ENCODE measurements around the gene SUOX. TPM values are rescaled to one million over a fixed set of nuclear protein-coding genes. Genes with fewer than 3 reads are reported as not detected.
A peak's percentile ranks its signal among the peaks of the same experiment; 100 is the strongest.
"Not testable (repeated sequence)": the region's sequence is repeated elsewhere in the genome, so short reads cannot be mapped to it uniquely, and the experiment has no call there.

SUOX gene
- polyA plus RNA-seq, 1 donor: 55.5 TPM

DNA sequence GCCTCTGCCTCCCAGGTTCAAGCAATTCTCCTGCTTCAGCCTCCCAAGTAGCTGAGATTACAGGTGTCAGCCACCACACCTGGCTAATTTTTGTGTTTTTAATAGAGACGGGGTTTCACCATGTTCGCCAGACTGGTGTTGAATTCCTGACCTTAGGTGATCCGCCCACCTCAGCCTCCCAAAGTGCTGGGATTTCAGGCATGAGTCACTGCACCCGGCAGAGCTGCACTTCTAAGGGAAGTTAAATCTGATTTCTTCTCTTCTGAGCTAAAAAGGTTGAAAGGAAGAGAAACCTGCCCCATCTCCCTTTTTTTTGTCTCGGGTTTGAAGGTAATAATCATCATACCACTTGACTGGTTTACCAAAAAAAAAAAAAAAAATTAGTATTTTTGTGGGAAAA lies 15.2 kb upstream of the SUOX start:
- DNase-seq: not testable (repeated sequence)

DNA sequence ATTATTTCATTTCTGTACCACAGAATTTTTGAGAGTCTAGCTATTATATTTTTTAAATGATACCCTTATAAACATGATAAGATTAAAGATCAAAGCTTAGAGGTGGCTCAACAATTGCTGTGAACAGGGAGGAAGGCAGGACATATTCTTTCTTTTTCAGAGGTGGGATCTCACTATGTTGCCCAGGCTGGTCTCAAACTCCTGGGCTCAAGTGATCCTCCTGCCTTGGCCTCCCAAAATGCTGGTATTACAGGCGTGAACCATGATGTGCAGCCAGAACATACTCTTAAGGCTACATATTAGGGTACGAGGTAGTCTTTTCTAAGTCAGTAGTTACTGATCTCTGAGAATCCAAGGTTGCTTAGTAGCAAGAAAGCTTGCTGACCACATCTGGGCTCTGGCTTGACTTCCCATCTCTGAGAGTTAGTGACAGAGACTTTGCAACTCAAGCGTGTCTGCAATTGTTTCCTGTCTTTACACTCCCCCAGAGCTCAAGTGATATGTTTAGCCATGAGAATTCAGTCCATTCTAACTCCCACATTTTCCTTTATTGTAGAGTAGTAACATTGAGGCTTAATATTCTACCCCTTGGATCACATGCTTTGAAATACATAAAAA lies 14.6 kb upstream of the SUOX start:
- no peak for DNase-seq

DNA sequence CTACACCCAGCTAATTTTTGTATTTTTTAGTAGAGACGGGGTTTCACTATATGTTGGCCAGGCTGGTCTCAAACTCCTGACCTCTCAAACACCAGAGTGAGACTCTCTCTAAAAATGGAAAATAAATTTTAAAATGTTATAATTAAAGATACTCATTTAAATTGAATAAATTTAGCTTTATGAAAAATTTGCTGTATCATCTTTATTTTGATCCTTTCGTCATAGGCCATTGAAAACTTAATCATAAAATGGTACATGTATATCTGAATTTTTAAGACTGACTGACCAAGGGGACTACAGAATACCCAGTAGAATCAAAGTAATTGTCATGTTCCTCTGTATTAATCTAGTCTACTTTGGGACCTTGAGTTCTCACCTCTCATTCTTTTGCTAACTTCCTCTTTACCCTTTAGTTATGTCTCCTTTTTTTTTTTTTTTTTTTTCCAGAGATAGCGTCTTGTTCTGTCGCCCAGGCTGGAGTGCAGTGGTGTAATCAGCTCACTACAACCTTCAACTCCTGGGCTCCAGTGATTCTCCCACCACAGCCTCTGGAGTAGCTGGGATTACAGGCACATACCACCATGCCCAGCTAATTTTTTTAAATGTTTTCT lies 13.7 kb upstream of the SUOX start:
- no peak for DNase-seq

DNA sequence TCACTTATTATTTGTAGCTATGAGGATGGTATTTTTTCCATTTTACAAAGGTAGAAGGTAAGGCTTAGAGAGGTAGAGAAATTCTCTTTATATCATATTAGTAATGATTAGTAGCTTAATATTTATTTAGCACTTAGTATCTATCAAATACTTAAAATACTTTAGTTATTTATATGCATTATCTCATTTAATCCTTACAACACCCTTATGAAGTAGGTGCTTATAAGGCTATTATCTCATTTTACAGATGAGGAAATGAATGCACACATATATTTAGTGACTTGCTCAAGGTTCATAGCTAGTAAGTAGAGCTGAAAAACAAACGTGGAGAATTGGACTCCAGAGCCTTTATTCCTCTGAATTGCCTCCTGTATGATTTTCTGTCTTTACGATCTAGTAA lies 12.2 kb upstream of the SUOX start:
- DNase-seq: no peak

DNA sequence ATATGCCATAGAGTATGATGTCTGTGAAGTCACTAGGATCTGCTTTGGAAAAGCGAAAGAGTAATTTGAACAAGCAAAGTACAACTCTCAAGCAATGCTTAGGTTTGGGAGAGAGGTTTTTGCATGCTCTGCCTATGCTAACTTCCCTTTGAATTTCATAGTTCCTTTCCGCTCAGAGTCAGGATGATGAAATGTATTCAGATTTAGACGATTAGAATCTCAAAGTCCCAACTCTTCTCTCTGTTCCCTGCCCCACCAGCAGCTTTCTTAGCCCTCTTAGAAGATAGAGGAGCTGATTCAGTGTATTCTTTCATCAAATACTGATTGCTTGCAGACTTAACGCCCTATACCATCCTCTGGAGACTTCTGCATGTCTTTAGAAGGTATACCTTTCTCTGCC lies 11.7 kb upstream of the SUOX start:
- no peak for DNase-seq

DNA sequence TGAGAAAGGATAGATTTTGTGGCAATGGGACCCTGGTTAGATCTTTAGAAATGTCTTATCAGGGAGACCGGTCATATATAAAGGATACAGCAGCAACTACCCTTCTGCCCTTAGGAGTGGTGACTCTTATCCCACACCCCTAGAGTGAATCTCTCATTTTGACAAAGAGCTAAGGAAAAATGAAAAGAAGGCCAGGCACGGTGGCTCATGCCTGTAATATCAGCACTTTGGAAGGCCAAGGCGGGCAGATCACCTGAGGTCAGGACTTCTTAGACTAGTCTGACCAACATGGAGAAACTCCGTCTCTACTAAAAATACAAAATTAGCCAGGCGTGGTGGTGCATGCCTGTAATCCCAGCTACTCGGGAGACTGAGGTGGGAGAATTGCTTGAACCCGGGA lies 11.1 kb upstream of the SUOX start:
- DNase-seq: not testable (repeated sequence)

DNA sequence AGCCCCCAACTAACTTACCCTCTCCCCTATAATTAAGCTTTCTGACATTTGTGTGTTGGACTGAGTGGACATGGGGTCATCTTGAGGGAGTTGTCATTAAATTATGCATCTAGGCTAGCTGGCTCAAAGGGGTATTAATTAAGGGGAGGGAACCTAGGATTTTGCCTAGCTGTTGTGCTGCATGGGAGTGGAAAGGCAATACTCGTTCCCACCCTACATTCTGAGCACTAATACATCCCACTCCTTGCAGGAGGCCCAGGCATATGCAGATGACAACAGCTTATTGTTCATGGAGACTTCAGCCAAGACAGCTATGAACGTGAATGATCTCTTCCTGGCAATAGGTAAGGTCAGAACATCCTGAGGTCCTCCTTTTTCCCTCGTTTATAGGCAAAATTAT lies 6.0 kb upstream of the SUOX start:
- no peak for DNase-seq

DNA sequence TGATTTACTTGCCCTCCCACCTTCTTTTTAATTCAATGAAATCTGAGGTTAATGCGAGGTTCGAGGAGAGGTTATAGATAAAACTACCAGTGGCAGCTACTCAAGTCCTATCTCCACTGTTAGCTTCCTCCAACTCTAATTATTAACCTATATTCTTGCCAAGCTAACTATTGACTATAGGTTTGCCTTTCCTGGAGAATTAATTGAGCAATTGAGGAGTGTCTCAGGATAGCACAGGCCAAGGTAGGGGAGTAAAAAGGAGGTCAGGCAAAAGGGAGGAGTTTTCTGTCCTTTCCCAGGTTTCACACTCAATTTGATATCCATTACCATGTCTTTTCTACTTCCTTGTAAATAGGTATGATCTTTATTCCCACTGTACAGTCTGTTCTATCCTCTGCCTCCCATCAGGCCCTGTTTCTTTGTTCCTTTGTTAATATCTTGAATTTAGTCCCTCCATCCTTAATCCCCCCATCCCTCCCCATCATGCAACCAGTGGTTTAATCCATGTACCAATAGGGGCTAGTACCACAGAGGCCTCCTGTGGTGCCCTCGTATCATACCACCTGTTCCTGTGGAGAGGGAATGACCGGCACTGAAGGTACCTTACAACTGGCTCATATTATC lies 3.7 kb upstream of the SUOX start:
- no peak for DNase-seq

DNA sequence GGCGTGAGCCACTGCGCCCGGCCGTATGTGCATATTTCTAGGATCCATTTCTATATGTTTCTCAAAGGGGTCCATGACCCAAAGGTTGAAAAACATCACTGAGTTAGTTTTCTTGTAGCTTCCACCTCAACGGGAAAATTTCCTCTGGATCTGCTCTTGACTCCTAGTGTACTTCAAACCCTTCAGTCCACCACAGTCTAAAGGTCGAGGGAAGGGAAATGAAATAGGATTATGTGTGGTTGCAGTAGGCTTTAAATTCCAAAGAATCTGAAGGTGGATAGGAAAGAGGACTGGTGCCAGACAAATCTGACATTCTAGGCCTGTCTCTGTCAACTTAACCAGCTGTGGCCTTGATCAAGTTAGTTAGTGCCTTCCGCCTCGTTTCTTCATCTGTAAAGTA lies 1.7 kb upstream of the SUOX start:
- no peak for DNase-seq

DNA sequence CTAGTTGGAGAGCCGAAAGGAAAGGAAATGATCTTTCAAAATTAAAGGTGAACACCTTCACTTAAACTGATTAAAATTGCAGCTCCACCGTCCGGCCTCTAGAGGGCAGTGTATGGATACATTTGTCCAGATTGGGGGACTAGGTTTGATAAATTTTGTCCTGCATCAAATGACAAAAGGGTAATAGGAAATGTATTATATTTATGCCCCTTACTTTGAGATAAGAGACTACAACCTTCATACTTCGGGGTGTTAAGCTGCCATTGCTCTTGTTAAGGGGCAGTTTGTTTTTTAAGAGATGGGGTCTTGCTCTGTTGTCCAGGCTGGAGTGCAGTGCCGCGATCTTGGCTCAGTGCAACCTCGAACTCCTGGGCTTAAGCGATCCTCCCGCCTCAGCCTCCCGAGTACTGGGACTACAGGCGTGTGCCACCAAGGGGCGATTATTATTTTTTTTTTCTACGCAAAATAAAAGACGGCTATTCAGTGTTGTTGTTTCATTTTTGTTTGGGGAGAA lies 818 bp upstream of the SUOX start:
- DNase-seq: peak; percentile 79

DNA sequence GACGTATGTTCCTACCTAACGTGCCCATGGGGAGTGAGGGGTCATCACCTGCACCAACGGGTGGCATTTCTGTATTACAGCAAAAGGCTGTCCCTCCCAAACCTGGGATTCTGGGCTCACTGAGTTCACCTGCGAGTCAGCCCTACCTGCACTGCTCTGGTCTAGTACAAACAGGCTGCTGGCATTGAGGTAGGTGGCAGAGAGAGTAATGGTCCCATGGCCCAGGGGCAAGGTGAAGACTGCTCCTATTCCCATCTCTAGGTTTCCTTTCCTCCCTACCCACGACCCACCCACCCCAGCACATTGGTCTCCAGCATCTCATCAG lies 421 bp downstream of the SUOX start:
- DNase-seq: no peak

DNA sequence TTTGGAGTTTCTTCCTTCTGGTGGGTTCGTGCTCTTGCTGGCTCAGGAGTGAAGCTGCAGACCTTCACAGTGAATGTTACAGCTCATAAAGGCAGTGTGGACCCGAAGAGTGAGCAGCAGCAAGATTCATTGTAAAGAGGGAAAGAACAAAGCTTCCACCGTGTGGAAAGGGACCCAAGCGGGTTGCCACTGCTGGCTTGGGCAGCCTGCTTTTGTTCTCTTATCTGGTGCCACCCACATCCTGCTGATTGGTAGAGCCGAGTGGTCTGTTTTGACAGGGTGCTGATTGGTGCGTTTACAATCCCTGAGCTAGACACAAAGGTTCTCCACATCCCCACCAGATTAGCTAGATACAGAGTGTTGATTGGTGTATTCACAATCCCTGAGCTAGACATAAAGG lies 2.4 kb downstream of the SUOX start:
- DNase-seq: not testable (repeated sequence)

DNA sequence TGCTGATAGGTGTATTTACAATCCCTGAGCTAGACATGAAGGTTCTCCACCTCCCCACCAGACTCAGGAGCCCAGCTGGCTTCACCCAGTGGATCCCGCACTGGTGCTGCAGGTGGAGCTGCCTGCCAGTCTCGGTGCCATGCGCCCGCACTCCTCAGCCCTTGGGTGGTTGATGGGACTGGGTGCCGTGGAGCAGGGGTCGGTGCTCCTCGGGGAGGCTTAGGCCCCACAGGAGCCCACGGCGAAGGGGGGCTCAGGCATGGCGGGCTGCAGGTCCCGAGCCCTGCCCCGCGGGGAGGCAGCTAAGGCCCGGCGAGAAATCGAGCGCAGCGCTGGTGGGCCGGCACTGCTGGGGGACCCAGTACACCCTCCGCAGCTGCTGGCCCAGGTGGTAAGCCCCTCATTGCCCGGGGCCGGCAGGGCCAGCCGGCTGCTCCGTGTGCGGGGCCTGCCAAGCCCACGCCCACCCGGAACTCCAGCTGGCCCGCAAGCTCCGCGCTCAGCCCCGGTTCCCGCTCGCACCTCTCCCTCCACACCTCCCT lies 3.0 kb downstream of the SUOX start:
- DNase-seq: not testable (repeated sequence)

DNA sequence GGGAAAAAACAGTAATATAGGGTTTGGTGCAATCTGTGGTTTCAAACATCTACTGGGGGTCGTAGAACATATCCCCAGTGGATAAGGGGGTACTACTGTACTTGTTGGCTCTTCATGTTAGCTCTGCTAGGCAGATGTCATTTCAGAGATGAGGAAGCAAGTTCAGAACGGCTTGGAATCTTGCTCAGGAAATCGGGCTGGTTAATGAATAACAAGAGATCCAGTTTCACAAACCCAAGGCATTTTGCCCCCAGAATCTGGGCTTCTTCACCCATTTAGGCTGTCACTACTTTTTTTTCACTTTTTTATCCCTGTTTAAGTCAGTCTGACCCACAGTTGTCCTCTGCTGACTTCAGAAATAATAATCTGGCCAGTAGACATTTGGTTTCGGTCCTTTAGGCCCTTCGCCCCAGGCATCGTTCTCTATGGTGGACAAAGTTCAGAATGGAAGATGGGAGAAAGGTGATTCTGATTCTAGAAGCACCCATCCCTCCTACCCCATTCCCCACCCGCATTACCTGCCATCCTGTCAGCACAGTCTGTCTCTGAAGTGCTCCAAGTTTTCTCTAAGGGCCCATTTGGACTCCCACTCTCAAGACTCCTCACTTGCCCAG lies 4.5 kb downstream of the SUOX start:
- DNase-seq: no peak

DNA sequence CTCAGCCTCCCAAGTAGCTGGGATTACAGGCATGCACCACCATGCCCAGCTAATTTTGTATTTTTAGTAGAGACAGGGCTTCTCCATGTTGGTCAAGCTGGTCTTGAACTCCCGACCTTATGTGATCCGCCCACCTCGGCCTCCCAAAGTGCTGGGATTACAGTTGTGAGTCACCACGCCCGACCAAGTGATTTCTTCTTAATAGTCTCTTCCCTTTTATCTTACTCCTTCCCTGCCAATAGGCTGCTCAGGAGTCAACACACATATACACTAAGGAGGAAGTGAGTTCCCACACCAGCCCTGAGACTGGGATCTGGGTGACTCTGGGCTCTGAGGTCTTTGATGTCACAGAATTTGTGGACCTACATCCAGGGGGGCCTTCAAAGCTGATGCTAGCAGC lies 6.3 kb downstream of the SUOX start:
- DNase-seq: not testable (repeated sequence)

DNA sequence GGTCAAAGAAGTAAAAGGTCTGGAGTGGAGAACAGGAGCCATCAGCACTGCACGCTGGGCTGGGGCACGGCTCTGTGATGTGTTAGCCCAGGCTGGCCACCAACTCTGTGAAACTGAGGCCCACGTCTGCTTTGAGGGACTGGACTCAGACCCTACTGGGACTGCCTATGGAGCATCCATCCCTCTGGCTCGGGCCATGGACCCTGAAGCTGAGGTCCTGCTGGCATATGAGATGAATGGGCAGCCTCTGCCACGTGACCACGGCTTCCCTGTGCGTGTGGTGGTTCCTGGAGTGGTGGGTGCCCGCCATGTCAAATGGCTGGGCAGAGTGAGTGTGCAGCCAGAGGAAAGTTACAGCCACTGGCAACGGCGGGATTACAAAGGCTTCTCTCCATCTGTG lies 7.1 kb downstream of the SUOX start:
- DNase-seq: no peak

DNA sequence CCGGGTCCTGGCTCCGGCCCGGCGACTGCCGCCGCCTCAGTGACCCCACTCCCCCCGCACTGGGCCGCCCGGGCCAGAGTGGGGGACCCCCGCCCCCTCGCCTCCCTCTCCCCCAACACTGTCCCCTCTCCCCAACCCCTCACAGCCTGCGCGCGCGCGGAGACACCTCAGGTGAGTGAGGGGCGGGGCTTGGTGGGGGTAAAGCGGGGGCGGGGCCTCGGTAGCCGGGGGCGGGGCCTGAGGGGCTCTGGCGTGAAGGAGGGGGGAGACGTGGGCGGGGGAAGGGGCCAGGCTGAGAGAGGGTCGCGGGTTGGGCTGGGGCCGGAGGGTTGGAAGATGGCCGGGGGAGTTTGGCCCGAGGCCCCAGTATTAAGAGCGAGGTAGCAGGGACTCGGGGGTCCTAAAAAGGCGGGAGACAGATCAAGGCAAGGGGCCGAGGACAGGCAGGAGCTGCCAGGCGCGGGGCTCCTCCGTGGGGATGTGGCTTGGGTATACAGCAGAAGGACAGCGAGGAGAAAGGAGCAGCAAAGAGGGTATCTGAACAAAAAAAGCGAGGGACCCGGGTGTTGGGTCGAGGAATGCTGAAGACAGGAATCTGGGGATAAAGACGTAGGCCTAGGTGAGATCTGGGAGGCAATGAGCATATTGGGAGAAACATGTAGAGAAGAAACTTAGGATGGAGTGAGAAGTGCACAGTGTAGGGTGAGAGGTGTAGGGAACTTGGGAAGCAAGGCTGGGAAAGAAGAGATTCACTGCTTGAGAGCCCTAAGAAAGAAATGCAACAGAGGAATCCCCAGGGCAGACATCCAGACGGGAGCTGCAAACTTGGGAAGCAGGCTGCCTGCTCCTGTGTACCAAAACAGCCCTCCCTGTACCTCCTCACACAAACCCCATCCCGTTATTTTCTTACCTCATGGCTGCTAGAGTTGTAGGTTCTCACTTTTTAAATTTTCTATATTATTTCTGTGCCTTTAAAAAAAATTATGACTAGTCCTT lies 10.8 kb downstream of the SUOX start:
- DNase-seq: peak; percentile 71

DNA sequence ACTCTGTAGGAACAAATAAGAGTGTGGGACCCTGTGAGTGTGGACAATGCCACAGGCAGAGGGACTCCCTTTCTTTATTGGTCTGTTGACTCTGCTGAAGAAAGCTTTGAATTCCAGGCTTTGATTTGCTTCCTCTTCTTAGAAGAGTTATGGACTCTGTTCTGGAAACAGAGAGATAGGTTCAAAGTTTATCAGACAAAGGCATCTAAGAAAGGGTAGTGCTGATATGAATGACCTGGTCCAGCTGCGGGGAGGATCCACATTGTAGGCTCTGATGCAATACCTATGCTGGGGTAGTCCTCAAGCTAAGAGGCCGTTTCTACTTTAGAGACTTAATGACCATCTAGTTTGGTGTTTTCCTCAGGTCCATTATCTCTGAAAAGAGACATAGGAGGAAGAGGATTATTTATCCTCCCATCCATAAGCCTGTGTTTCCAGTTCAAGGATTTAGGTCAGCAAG lies 13.1 kb downstream of the SUOX start:
- DNase-seq: no peak

DNA sequence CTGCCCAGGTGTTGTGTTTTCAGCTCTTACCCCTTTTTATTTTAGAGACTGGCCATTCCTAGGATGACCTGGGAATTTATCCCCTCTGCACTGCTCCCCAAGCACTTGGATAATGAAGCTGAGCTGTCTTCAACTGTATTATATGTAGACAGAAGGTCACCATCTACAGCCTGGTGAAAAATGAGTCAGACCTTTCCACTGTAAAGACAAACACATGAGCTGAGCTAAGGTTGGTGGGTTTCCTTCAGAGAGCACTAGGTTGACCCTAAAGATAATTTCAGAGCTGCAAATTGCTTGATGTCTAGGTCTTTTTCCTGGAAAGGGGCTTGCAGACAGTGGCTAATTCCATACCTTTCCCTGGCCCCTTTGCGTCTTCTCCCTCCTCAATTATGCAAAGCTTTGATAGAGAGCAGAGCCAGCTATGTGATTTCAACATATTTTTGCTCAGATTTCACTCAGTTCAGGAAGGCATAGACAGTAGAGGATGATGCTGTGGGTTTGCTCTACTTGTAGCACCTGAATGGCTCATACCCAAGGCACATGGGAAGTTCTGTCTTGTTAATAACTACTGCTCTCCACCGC lies 14.5 kb downstream of the SUOX start:
- no peak for DNase-seq

DNA sequence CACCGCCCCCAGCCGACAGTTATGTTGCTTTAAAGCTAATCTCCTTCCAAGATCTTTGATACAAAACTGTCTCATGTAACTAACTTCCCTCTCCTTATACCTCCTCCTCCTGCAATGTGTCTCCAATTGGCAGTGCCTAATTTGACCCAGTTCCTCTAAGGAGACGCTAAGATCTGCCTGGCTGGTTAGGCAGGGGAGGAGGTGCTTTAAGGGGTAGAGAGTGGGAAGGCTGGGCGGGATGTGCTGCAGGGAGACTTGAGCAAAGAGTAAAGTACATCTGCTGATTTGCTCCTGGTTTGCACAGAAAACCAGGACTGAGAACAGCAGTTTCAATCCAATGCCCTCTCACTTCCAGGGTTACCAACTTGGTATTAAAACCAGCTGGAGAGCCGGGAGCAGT lies 16.4 kb downstream of the SUOX start:
- DNase-seq: no peak

DNA sequence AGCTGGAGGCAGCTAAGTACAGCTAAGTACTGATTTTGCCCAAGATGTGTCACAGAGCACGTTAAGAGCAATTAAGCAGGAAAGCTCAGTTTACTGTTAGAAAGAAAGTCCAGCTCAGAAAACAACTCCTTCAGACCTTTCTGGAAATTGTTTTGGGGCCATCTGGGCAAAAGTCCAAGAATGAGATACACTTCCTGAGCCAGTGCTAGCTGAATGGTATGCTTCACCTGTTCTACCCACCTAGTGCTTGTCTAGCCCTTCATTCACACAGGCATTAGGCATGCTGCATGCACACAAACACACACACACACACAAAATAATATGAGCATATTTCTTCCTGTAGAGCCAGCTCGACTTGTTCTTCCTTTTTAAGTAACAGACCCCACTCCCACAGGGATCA lies 17.1 kb downstream of the SUOX start:
- DNase-seq: peak; percentile 73

Measured in left kidney (tissue), 2 donors.